ENCODE measurements around the gene NFYC. TPM values are rescaled to one million over a fixed set of nuclear protein-coding genes. Genes with fewer than 3 reads are reported as not detected.
A peak's percentile ranks its signal among the peaks of the same experiment; 100 is the strongest.

The NFYC gene
- total RNA-seq, 1 donor from 2014 or later, result 38.0 TPM

DNA sequence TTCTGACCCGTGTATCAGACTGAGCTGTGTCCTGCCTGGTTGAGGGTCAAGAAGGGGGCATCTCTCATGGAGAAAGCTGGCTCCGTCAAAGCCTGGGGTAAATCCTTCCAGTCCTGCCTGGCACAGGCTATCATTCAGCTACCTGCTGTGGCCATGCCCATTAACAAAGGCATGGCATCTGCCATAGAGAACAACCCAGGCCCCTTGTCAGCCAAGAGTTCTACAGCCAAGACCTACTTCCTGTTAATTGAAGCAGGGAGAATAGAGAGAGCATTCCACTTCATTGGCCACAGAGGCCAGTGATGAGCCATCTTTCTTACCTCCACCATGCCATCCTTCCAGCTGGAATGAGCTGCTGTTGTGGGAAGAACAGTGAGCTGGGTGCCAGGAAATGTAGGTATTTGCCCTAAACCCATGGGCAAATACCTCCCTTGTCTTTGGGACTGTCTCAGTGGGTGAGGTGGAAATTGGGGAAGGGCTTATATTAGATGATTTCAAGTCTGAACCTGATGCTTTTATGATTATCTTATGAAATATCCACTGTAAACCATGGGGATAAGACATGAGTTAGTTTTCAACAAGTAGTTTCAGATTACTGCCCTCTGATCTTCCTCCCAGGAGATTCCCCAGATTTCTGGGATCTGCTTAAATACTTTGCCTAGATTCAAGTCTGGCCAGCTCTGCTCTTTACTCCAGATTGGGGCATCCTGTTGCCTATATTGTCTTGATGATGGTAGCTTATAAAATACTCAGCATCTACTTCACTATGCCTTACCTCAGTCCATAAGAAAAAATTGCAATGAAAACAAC lies 80.8 kb downstream of the NFYC start:
- no peak overlapping the region for H3K4me2 ChIP-seq
- Mint-ChIP-seq H3K36me3 (peaks cover 51% of the 10 kb centered on the region), H3K4me1 (peaks cover 3% of the 10 kb centered on the region), H3K9me3 (peaks cover 8% of the 10 kb centered on the region), H3K4me3 (no peak overlapping the region), H3K27me3 (ENCODE audit: insufficient read depth, low read depth) (no peaks in the 10 kb centered on the region), H3K27ac (no peak overlapping the region)
- H3K27ac ChIP-seq, result no peak overlapping the region
- no peak overlapping the region for H2AFZ ChIP-seq (replicated peaks)
- H4K20me1 ChIP-seq (ENCODE audit: low read depth), result peaks cover 11% of the 10 kb centered on the region
- H3K36me3 ChIP-seq, result no peaks in the 10 kb centered on the region
- no peaks in the 10 kb centered on the region for H3K9me3 ChIP-seq (ENCODE audit: low read depth)
- H3K4me1 ChIP-seq, result no peaks in the 10 kb centered on the region
- TF ChIP-seq EZH2phosphoT487 (IDR thresholded peaks at IDR 0.05) (no peak), EZH2 (IDR thresholded peaks at IDR 0.05) (no peak)
- TF ChIP-seq, protein P1, sequence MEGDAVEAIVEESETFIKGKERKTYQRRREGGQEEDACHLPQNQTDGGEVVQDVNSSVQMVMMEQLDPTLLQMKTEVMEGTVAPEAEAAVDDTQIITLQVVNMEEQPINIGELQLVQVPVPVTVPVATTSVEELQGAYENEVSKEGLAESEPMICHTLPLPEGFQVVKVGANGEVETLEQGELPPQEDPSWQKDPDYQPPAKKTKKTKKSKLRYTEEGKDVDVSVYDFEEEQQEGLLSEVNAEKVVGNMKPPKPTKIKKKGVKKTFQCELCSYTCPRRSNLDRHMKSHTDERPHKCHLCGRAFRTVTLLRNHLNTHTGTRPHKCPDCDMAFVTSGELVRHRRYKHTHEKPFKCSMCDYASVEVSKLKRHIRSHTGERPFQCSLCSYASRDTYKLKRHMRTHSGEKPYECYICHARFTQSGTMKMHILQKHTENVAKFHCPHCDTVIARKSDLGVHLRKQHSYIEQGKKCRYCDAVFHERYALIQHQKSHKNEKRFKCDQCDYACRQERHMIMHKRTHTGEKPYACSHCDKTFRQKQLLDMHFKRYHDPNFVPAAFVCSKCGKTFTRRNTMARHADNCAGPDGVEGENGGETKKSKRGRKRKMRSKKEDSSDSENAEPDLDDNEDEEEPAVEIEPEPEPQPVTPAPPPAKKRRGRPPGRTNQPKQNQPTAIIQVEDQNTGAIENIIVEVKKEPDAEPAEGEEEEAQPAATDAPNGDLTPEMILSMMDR (IDR thresholded peaks at IDR 0.05), result no peak
- H3F3A ChIP-seq (ENCODE audit: low read depth), result peaks cover 23% of the 10 kb centered on the region
- no peak overlapping the region for H3K4me3 ChIP-seq
- DNase-seq (ENCODE audit: low spot score), result no peak
- no peaks in the 10 kb centered on the region for H3K27me3 ChIP-seq
- no peak overlapping the region for H3K9ac ChIP-seq
- no peaks in the 10 kb centered on the region for H3K79me2 ChIP-seq (ENCODE audit: low read depth)

DNA sequence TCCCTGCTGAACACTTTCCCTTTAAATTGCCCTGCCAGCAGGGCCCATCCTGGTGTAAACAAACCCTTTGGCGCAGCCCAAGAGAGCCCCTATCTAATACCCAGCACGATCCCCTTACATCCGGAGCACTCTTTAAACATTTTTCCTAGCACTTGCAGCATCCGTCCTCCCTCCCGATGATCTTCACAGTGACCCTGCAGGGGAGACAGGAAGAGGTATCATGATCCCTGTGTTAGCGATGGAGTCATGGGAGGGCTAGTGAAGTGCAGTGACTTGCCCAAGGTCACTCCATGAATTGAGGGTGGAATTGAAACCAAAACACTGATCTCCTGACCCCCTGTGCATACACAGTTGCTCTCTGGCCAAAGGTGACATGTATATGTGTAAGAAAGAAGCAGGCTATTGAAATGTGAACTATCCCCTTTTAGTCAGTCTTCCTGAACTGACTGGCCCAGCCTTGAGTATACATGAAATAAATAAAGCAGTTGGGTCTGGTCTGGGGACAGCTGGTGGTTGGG lies 82.3 kb downstream of the NFYC start:
- Mint-ChIP-seq H3K36me3 (peaks cover 51% of the 10 kb centered on the region), H3K4me1 (peaks cover 3% of the 10 kb centered on the region), H3K27ac (peak overlapping the region; percentile 26), H3K9me3 (peaks cover 16% of the 10 kb centered on the region), H3K27me3 (ENCODE audit: insufficient read depth, low read depth) (no peaks in the 10 kb centered on the region), H3K4me3 (no peak overlapping the region)
- no peak for DNase-seq (ENCODE audit: low spot score)
- no peak overlapping the region for H3K4me2 ChIP-seq
- H3K9me3 ChIP-seq (ENCODE audit: low read depth), result no peaks in the 10 kb centered on the region
- TF ChIP-seq EZH2 (IDR thresholded peaks at IDR 0.05), result no peak
- no peak for TF ChIP-seq EZH2phosphoT487 (IDR thresholded peaks at IDR 0.05)
- no peaks in the 10 kb centered on the region for H3K79me2 ChIP-seq (ENCODE audit: low read depth)
- peaks cover 23% of the 10 kb centered on the region for H3F3A ChIP-seq (ENCODE audit: low read depth)
- H3K4me1 ChIP-seq, result no peaks in the 10 kb centered on the region
- H4K20me1 ChIP-seq (ENCODE audit: low read depth), result peaks cover 11% of the 10 kb centered on the region
- no peaks in the 10 kb centered on the region for H3K36me3 ChIP-seq
- no peak overlapping the region for H3K27ac ChIP-seq
- H3K4me3 ChIP-seq, result no peak overlapping the region
- H3K9ac ChIP-seq, result no peak overlapping the region
- no peaks in the 10 kb centered on the region for H3K27me3 ChIP-seq
- H2AFZ ChIP-seq (replicated peaks), result no peak overlapping the region

DNA sequence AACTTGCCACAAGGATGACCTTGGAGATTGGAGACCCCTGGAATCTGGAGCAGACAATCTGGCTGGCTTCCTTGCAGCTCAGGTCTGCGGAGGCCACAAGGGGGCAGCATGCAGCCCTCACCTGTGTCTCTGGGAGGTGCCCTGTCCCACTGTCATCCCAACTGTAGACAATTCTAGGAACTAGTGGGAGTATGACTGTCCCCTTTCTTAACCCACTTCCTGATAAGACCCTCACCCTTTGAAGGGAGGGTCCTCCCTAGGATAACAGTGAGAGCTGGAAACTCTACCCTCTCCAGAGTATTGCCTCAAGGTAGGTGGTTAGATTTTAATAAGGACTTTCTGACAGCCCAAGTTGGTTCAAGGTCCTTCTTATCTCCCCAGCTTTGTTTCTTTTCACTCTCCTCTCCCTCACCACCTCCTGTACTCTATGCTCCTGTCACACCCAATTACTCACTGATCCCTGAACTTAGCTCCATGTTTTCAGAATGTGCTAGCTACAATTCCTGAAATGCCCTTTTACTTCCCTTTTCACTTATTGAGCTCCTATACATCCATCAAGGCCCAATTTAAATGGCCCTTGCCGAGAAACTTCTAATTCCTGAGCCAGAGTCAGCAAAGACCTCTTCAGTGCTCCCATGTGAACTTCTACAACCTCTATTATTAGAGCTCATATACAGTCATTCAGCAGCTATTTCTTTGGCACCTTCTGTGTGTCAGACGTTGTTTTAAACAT lies 82.9 kb downstream of the NFYC start:
- Histone ChIP-seq H3K4me1 (no peaks in the 10 kb centered on the region), H3K36me3 (no peaks in the 10 kb centered on the region), H3K9ac (no peak overlapping the region), H3K27me3 (no peaks in the 10 kb centered on the region), H2AFZ (replicated peaks) (no peak overlapping the region), H4K20me1 (ENCODE audit: low read depth) (peaks cover 11% of the 10 kb centered on the region), H3K27ac (no peak overlapping the region), H3K4me2 (no peak overlapping the region), H3K79me2 (ENCODE audit: low read depth) (no peaks in the 10 kb centered on the region), H3F3A (ENCODE audit: low read depth) (peaks cover 23% of the 10 kb centered on the region), H3K9me3 (ENCODE audit: low read depth) (no peaks in the 10 kb centered on the region), H3K4me3 (no peak overlapping the region)
- Mint-ChIP-seq H3K4me3 (no peak overlapping the region), H3K27ac (no peak overlapping the region), H3K36me3 (peaks cover 47% of the 10 kb centered on the region), H3K4me1 (peaks cover 3% of the 10 kb centered on the region), H3K27me3 (ENCODE audit: insufficient read depth, low read depth) (no peaks in the 10 kb centered on the region), H3K9me3 (peaks cover 16% of the 10 kb centered on the region)
- peak; percentile 79 for DNase-seq (ENCODE audit: low spot score)
- no peak for TF ChIP-seq EZH2phosphoT487 (IDR thresholded peaks at IDR 0.05)
- no peak for TF ChIP-seq EZH2 (IDR thresholded peaks at IDR 0.05)
- TF ChIP-seq, protein P1 (IDR thresholded peaks at IDR 0.05), result peak; percentile 90
